ENCODE results near the gene ANTKMT. TPM values are rescaled to one million over a fixed set of nuclear protein-coding genes. Genes with fewer than 3 reads are reported as not detected.

Gene ANTKMT
- total and polyA plus RNA-seq, 2 of the 4 experiments (the other 2 are of a cell fraction): 7.3 to 16.2 TPM

- Histone ChIP-seq H4K20me1 (ENCODE audit: insufficient read depth, low read length) (no peaks in the 10 kb centered on the region), H4K5ac (ENCODE audit: low read depth, low read length) (no peak overlapping the region), H3K9me3 (ENCODE audit: control insufficient read depth, insufficient read depth, low read length) (no peaks in the 10 kb centered on the region), H2BK20ac (ENCODE audit: low read depth, low read length) (no peak overlapping the region), H2BK120ac (ENCODE audit: low read depth, low read length) (no peak overlapping the region), H3K36me3 (ENCODE audit: control insufficient read depth, insufficient read depth, low read length) (no peaks in the 10 kb centered on the region), H4K91ac (ENCODE audit: insufficient read depth, low read depth, low read length) (no peak overlapping the region), H3K4me3 (ENCODE audit: insufficient read depth, low read depth, low read length) (no peak overlapping the region), H3K27ac (ENCODE audit: insufficient read depth, low read length) (no peak overlapping the region), H2AK5ac (ENCODE audit: low read depth, low read length) (no peak overlapping the region), H4K8ac (ENCODE audit: low read depth in 2 of 2, low read length in 2 of 2) (no peak overlapping the region), H3K79me1 (ENCODE audit: low read depth in 1 of 2, low read length in 2 of 2) (no peaks in the 10 kb centered on the region), H2AFZ (replicated peaks; ENCODE audit: low read length, poor library complexity) (no peak overlapping the region), H3K9me1 (ENCODE audit: insufficient read depth, low read length) (no peaks in the 10 kb centered on the region), H3K27me3 (ENCODE audit: control insufficient read depth, insufficient read depth, low read length) (peaks cover 4% of the 10 kb centered on the region; the same call in 1 of the 2 replicates), H3K4me1 (ENCODE audit: control insufficient read depth, insufficient read depth, low read length) (no peaks in the 10 kb centered on the region), H2BK15ac (ENCODE audit: low read depth, low read length) (no peak overlapping the region), H3K4me2 (ENCODE audit: low read depth, low read length) (no peak overlapping the region), H2BK5ac (ENCODE audit: low read depth, low read length, poor library complexity, severe bottlenecking) (no peak overlapping the region), H3K9ac (ENCODE audit: low read depth, low read length) (no peak overlapping the region), H3K18ac (ENCODE audit: low read depth, low read length) (no peak overlapping the region), H3K23ac (ENCODE audit: low read depth, low read length) (no peak overlapping the region), H3K4ac (ENCODE audit: low read depth, low read length) (no peak overlapping the region), H3K56ac (ENCODE audit: extremely low read depth, insufficient read depth, low read length) (no peak overlapping the region), H2AK9ac (replicated peaks; ENCODE audit: low read depth, low read length, poor library complexity) (no peak overlapping the region), H3K14ac (replicated peaks; ENCODE audit: low read depth, low read length) (no peak overlapping the region)
- in situ Hi-C loops (cut with MboI; ENCODE audit: low sequenced_read_pairs): no loop called here
- no peak for TF ChIP-seq RFX5 (IDR thresholded peaks at IDR 0.05; ENCODE audit: low read depth, low read length)
- TF ChIP-seq SMC3 (IDR thresholded peaks at IDR 0.05; ENCODE audit: low read depth, low read length): no peak
- TF ChIP-seq CTCF (conservative IDR thresholded peaks at IDR 0.05; ENCODE audit: low read depth, low read length): no peak
- TF ChIP-seq FOS (IDR thresholded peaks at IDR 0.05; ENCODE audit: low read depth, low read length): no peak
- TF ChIP-seq NFE2L2 (IDR thresholded peaks at IDR 0.05; ENCODE audit: low read depth, low read length): no peak
- TF ChIP-seq POLR2A (IDR thresholded peaks at IDR 0.05; ENCODE audit: low read depth, low read length): no peak
- TF ChIP-seq RAD21 (IDR thresholded peaks at IDR 0.05; ENCODE audit: low read length): no peak
- TF ChIP-seq MAZ (IDR thresholded peaks at IDR 0.05; ENCODE audit: borderline replicate concordance, low read depth, low read length): no peak
- TF ChIP-seq, protein P1, sequence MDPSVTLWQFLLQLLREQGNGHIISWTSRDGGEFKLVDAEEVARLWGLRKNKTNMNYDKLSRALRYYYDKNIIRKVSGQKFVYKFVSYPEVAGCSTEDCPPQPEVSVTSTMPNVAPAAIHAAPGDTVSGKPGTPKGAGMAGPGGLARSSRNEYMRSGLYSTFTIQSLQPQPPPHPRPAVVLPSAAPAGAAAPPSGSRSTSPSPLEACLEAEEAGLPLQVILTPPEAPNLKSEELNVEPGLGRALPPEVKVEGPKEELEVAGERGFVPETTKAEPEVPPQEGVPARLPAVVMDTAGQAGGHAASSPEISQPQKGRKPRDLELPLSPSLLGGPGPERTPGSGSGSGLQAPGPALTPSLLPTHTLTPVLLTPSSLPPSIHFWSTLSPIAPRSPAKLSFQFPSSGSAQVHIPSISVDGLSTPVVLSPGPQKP (IDR thresholded peaks at IDR 0.05; ENCODE audit: borderline replicate concordance, low read depth, low read length): no peak
- no peak for TF ChIP-seq MAFK (IDR thresholded peaks at IDR 0.05; ENCODE audit: low read depth, low read length)
- TF ChIP-seq CEBPB (IDR thresholded peaks at IDR 0.05; ENCODE audit: low read depth, low read length): no peak
- TF ChIP-seq RCOR1 (IDR thresholded peaks at IDR 0.05; ENCODE audit: insufficient replicate concordance, low read length): no peak
- TF ChIP-seq MXI1 (IDR thresholded peaks at IDR 0.05; ENCODE audit: borderline replicate concordance, low read depth, low read length): no peak
- no peak for TF ChIP-seq BHLHE40 (IDR thresholded peaks at IDR 0.05; ENCODE audit: low read depth, low read length)
- TF ChIP-seq USF2 (IDR thresholded peaks at IDR 0.05; ENCODE audit: low read depth, low read length): no peak
- TF ChIP-seq CHD1 (IDR thresholded peaks at IDR 0.05; ENCODE audit: low read depth, low read length): no peak
- ATAC-seq (ENCODE audit: low read depth) (no peak), DNase-seq (no peak)
- ChIA-PET POLR2A (ENCODE audit: unreplicated experiment) (no interaction called here), CTCF (no interaction called here)
- dilution Hi-C loops (cut with HindIII; ENCODE audit: low sequenced_read_pairs, unreplicated experiment): no loop called here
- intact Hi-C loops (cut with micrococcal nuclease): no loop called here
- 70% methylated on average over 4 of the region's 20 CpGs; no CpG with 5 or more reads in 1 of the 2 experiments for whole genome bisulfite sequencing, 2 experiments (ENCODE audit: extremely low coverage in 2 of 2, insufficient read length in 1 of 2)
- no TSS peak for BruUV-seq (replicated peaks)
Observed at GRCh38 chr16:764184-764750, 43.3 kb downstream of the ANTKMT start.

Data from IMR-90 (cell line).